ENCODE results near the gene RNF213.
"Not testable (repeated sequence)": the region's sequence is repeated elsewhere in the genome, so short reads cannot be mapped to it uniquely, and the experiment has no call there.

RNF213 gene

GRCh38 chr17:80248894-80249710, 11.6 kb upstream of the RNF213 start:
- Histone ChIP-seq H3K9me3 (no peaks in the 10 kb centered on the region), H3K27me3 (ENCODE audit: low read depth) (no peaks in the 10 kb centered on the region), H3K36me3 (replicated peaks) (no peaks in the 10 kb centered on the region), H3K4me3 (no peak overlapping the region), H3K4me1 (no peaks in the 10 kb centered on the region)
- DNase-seq (ENCODE audit: low spot score in 2 of 2): no peak
- in situ Hi-C loops (cut with MboI; ENCODE audit: low sequenced_read_pairs): no loop called here

- in situ Hi-C loops (cut with MboI; ENCODE audit: low sequenced_read_pairs): no loop called here
- Histone ChIP-seq H3K9me3 (no peaks in the 10 kb centered on the region), H3K27me3 (ENCODE audit: low read depth) (no peaks in the 10 kb centered on the region), H3K4me1 (no peaks in the 10 kb centered on the region), H3K36me3 (replicated peaks) (no peaks in the 10 kb centered on the region), H3K4me3 (no peak overlapping the region)
- DNase-seq (ENCODE audit: low spot score in 2 of 2): no peak
Observed at GRCh38 chr17:80251966-80252365, 8.7 kb upstream of the RNF213 start.

- Histone ChIP-seq H3K36me3 (replicated peaks) (no peaks in the 10 kb centered on the region), H3K4me3 (no peak overlapping the region), H3K4me1 (0 out of 2 replicates have a peak, but pooled peaks cover under 1% of the 10 kb centered on the region), H3K9me3 (no peaks in the 10 kb centered on the region), H3K27me3 (ENCODE audit: low read depth) (no peaks in the 10 kb centered on the region)
- peak; percentile 26 to 77 for DNase-seq (ENCODE audit: low spot score in 2 of 2)
- in situ Hi-C loops (cut with MboI; ENCODE audit: low sequenced_read_pairs): no loop called here
Observed at GRCh38 chr17:80252871-80253270, 7.8 kb upstream of the RNF213 start.

GRCh38 chr17:80253631-80254395, 6.8 kb upstream of the RNF213 start:
- in situ Hi-C loops (cut with MboI; ENCODE audit: low sequenced_read_pairs): no loop called here
- no peak overlapping the region for H3K4me3 ChIP-seq
- no peak for DNase-seq (ENCODE audit: low spot score in 2 of 2)

GRCh38 chr17:80254396-80255251, 6.0 kb upstream of the RNF213 start:
- H3K27me3 ChIP-seq (ENCODE audit: low read depth): no peaks in the 10 kb centered on the region
- H3K4me3 ChIP-seq: no peak overlapping the region
- H3K4me1 ChIP-seq: 0 out of 2 replicates have a peak, but pooled peaks cover 4% of the 10 kb centered on the region
- H3K36me3 ChIP-seq (replicated peaks): no peaks in the 10 kb centered on the region
- no peak for DNase-seq (ENCODE audit: low spot score in 2 of 2)
- in situ Hi-C loops (cut with MboI; ENCODE audit: low sequenced_read_pairs): no loop called here
- H3K9me3 ChIP-seq: no peaks in the 10 kb centered on the region

More at GRCh38 chr17:80253631-80254395, 6.8 kb upstream of the RNF213 start:
- Histone ChIP-seq H3K4me1 (0 out of 2 replicates have a peak, but pooled peaks cover 4% of the 10 kb centered on the region), H3K36me3 (replicated peaks) (no peaks in the 10 kb centered on the region), H3K27me3 (ENCODE audit: low read depth) (no peaks in the 10 kb centered on the region), H3K9me3 (no peaks in the 10 kb centered on the region)

GRCh38 chr17:80256034-80256350, 4.7 kb upstream of the RNF213 start:
- Histone ChIP-seq H3K27me3 (ENCODE audit: low read depth) (no peaks in the 10 kb centered on the region), H3K36me3 (replicated peaks) (no peaks in the 10 kb centered on the region), H3K4me3 (no peak overlapping the region), H3K4me1 (peaks cover 8% of the 10 kb centered on the region), H3K9me3 (no peaks in the 10 kb centered on the region)
- in situ Hi-C loops (cut with MboI; ENCODE audit: low sequenced_read_pairs): no loop called here
- DNase-seq (ENCODE audit: low spot score in 2 of 2): no peak

GRCh38 chr17:80257716-80258213, 2.9 kb upstream of the RNF213 start:
- H3K9me3 ChIP-seq: no peaks in the 10 kb centered on the region
- H3K36me3 ChIP-seq (replicated peaks): no peaks in the 10 kb centered on the region
- peaks cover 14% of the 10 kb centered on the region for H3K4me1 ChIP-seq
- H3K4me3 ChIP-seq: no peak overlapping the region
- no peak for DNase-seq (ENCODE audit: low spot score in 2 of 2)
- in situ Hi-C loops (cut with MboI; ENCODE audit: low sequenced_read_pairs): no loop called here
- no peaks in the 10 kb centered on the region for H3K27me3 ChIP-seq (ENCODE audit: low read depth)

GRCh38 chr17:80258296-80258695, 2.4 kb upstream of the RNF213 start:
- H3K36me3 ChIP-seq (replicated peaks); DNase-seq (ENCODE audit: low spot score in 2 of 2); in situ Hi-C loops (cut with MboI; ENCODE audit: low sequenced_read_pairs); H3K4me3 ChIP-seq; H3K27me3 ChIP-seq (ENCODE audit: low read depth); H3K9me3 ChIP-seq: not testable (repeated sequence)
- peaks cover 14% of the 10 kb centered on the region for H3K4me1 ChIP-seq

GRCh38 chr17:80259457-80260068, 1.1 kb upstream of the RNF213 start:
- Histone ChIP-seq H3K27me3 (ENCODE audit: low read depth) (no peaks in the 10 kb centered on the region), H3K9me3 (no peaks in the 10 kb centered on the region), H3K36me3 (replicated peaks) (no peaks in the 10 kb centered on the region), H3K4me1 (peaks cover 14% of the 10 kb centered on the region), H3K4me3 (peak overlapping the region; percentile 20)
- in situ Hi-C loops (cut with MboI; ENCODE audit: low sequenced_read_pairs): no loop called here
- no peak for DNase-seq (ENCODE audit: low spot score in 2 of 2)

GRCh38 chr17:80260069-80260535, 550 bp upstream of the RNF213 start:
- in situ Hi-C loops (cut with MboI; ENCODE audit: low sequenced_read_pairs): no loop called here
- peaks cover 14% of the 10 kb centered on the region for H3K4me1 ChIP-seq
- DNase-seq (ENCODE audit: low spot score in 2 of 2): peak; percentile 37 to 79

GRCh38 chr17:80261159-80261894, 675 bp downstream of the RNF213 start:
- Histone ChIP-seq H3K4me3 (peak overlapping the region; percentile 71), H3K27me3 (ENCODE audit: low read depth) (no peaks in the 10 kb centered on the region), H3K4me1 (peaks cover 14% of the 10 kb centered on the region), H3K36me3 (replicated peaks) (no peaks in the 10 kb centered on the region; the same call in 1 of the 2 replicates), H3K9me3 (no peaks in the 10 kb centered on the region)
- DNase-seq (ENCODE audit: low spot score in 2 of 2): peak; percentile 61 to 85
- in situ Hi-C loops (cut with MboI; ENCODE audit: low sequenced_read_pairs): no loop called here

More at GRCh38 chr17:80260069-80260535, 550 bp upstream of the RNF213 start:
- H3K36me3 ChIP-seq (replicated peaks): no peaks in the 10 kb centered on the region
- no peaks in the 10 kb centered on the region for H3K9me3 ChIP-seq
- no peaks in the 10 kb centered on the region for H3K27me3 ChIP-seq (ENCODE audit: low read depth)
- peak overlapping the region; percentile 20 for H3K4me3 ChIP-seq

- H3K36me3 ChIP-seq (replicated peaks): no peaks in the 10 kb centered on the region; the same call in 1 of the 2 replicates
- H3K4me1 ChIP-seq: peaks cover 14% of the 10 kb centered on the region
- no peaks in the 10 kb centered on the region for H3K27me3 ChIP-seq (ENCODE audit: low read depth)
- no peak for DNase-seq (ENCODE audit: low spot score in 2 of 2)
- H3K4me3 ChIP-seq: peak overlapping the region; percentile 71
- in situ Hi-C loops (cut with MboI; ENCODE audit: low sequenced_read_pairs): no loop called here
- no peaks in the 10 kb centered on the region for H3K9me3 ChIP-seq
Observed at GRCh38 chr17:80261895-80262279, 1.2 kb downstream of the RNF213 start.

Measured in HAP-1 (cell line).